GM12878 (cell line): ENCODE measurements around the gene TCF4. TPM values are rescaled to one million over a fixed set of nuclear protein-coding genes. Genes with fewer than 3 reads are reported as not detected.

Source experiments
- ATAC-seq: fragments of 200-7000 bp; cut with Tn5 transposase; 3 replicates; pipeline ENCODE4 v1.9.1; 2020; ENCODE audit warnings: mild to moderate bottlenecking, moderate library complexity
- BruUV-seq: library from RNA; stranded (reverse); fragments of 400-500 nt; replicated peaks from 2 replicates; lab custom pipeline; 2021; lab: Mats Ljungman, UMichigan
- CTCF ChIA-PET: fragments of 300-600 bp; sonication (Branson Sonifier 250); formaldehyde crosslinking; extraction: SDS; loops from one replicate; lab custom pipeline; 2021; ENCODE audit warnings: inconsistent platforms; lab: Yijun Ruan, JAX
- POLR2A ChIA-PET: fragments of 350-600 bp; formaldehyde crosslinking; extraction: SDS; loops from one replicate; lab custom pipeline; 2021; ENCODE audit warnings: inconsistent platforms; lab: Charles Lee
- RAD21 ChIA-PET: fragments of 300-600 bp; sonication (Branson Sonifier 250); formaldehyde crosslinking; loops from one replicate; lab custom pipeline; 2023; ENCODE audit warnings: antibody characterized with exemption; ENCODE audit not compliant: unreplicated experiment; lab: Charles Lee
- SMC1A ChIA-PET: fragments of 300-600 bp; sonication (Branson Sonifier 250); formaldehyde crosslinking; loops from one replicate; lab custom pipeline; 2023; ENCODE audit not compliant: unreplicated experiment, uncharacterized antibody; lab: Charles Lee
- DNase-seq: peaks from one replicate; pipeline ENCODE4 v3.0.0-alpha.2; 2011; ENCODE audit warnings: low read depth, low spot score
- FAIRE-seq: peaks from 3 replicates; lab custom pipeline; 2011; peaks lifted over from hg19 to GRCh38; lab: Jason Lieb, UNC
- H2AFZ ChIP-seq: 2 replicates; pipeline ENCODE4 v1.6.0; 2011; ENCODE audit warnings: low read depth, low read length, control low read depth; ENCODE audit not compliant: control insufficient read depth
- H3K27ac ChIP-seq: 2 replicates; pipeline ENCODE4 v1.5.1; 2011; ENCODE audit warnings: control low read depth; ENCODE audit not compliant: control insufficient read depth, insufficient read depth
- H3K27me3 ChIP-seq, 2 experiments: replicated peaks in 1 of 2; 2 replicates each; pipeline versions ENCODE4 v1.6.0 to v1.6.1; 2011; ENCODE audit warnings: low read length in 1 of 2; ENCODE audit not compliant: control insufficient read depth in 2 of 2, insufficient read depth in 2 of 2
- H3K36me3 ChIP-seq, 2 experiments: 2 replicates each; pipeline ENCODE4 v1.5.1; 2011; ENCODE audit warnings: low read length in 1 of 2; ENCODE audit not compliant: control insufficient read depth in 2 of 2, insufficient read depth in 2 of 2
- H3K4me1 ChIP-seq: 2 replicates; pipeline ENCODE4 v1.6.1; 2011; ENCODE audit warnings: mild to moderate bottlenecking, low read length, moderate library complexity, mixed read lengths; ENCODE audit not compliant: control insufficient read depth, insufficient read depth
- H3K4me2 ChIP-seq: 2 replicates; pipeline ENCODE4 v1.6.0; 2011; ENCODE audit warnings: control low read depth; ENCODE audit not compliant: control insufficient read depth, insufficient read depth
- H3K4me3 ChIP-seq: fragments of 200-600 bp; sonication (generic); 2 replicates; pipeline ENCODE4 v1.5.1; 2016
- H3K79me2 ChIP-seq: 2 replicates; pipeline ENCODE4 v1.6.0; 2011; ENCODE audit warnings: low read length; ENCODE audit not compliant: control insufficient read depth, insufficient read depth
- H3K9ac ChIP-seq: 2 replicates; pipeline ENCODE4 v1.8.0; 2011; ENCODE audit warnings: low read length, control low read depth, mixed read lengths; ENCODE audit not compliant: control insufficient read depth, insufficient read depth
- H3K9me3 ChIP-seq: replicated peaks from 3 replicates; pipeline ENCODE4 v1.5.1; 2011; ENCODE audit warnings: mild to moderate bottlenecking, low read length; ENCODE audit not compliant: control insufficient read depth, insufficient read depth
- H4K20me1 ChIP-seq: 2 replicates; pipeline ENCODE4 v1.6.0; 2011; ENCODE audit not compliant: control insufficient read depth, insufficient read depth
- ASH2L ChIP-seq: fragments of 300-600, 200-600 bp; sonication (generic); IDR thresholded peaks from 2 replicates; pipeline ENCODE4 v1.6.1; 2017; ENCODE audit warnings: low read depth, mild to moderate bottlenecking, borderline replicate concordance
- ATF3 ChIP-seq: IDR thresholded peaks from 2 replicates; pipeline ENCODE4 v1.6.1; 2011; ENCODE audit warnings: low read depth, mild to moderate bottlenecking, low read length, moderate library complexity, borderline replicate concordance; ENCODE audit errors: extremely low read depth
- BCL11A ChIP-seq: IDR thresholded peaks from 2 replicates; pipeline ENCODE4 v1.6.1; 2011; ENCODE audit warnings: low read depth, low read length
- EGR1 ChIP-seq, 2 experiments: IDR thresholded peaks; 1 replicate in 1 of 2; 2 replicates in 1 of 2; pipeline ENCODE4 v1.6.1; 2011 to 2012; ENCODE audit warnings: low read depth in 2 of 2, low read length in 2 of 2, borderline replicate concordance in 1 of 2, mild to moderate bottlenecking in 1 of 2, moderate library complexity in 1 of 2
- HDAC2 ChIP-seq: fragments of 200-600 bp; sonication (generic); IDR thresholded peaks from 2 replicates; pipeline ENCODE4 v1.6.1; 2017
- MXI1 ChIP-seq: fragments of 150-350 bp; IDR thresholded peaks from 2 replicates; pipeline ENCODE4 v1.6.1; 2011; ENCODE audit warnings: low read depth, mild to moderate bottlenecking, inconsistent platforms, low read length, improper control_type of control experiment
- NFYB ChIP-seq: IDR thresholded peaks from 2 replicates; pipeline ENCODE4 v1.6.1; 2011; ENCODE audit warnings: low read depth, mild to moderate bottlenecking, low read length, improper control_type of control experiment, moderate library complexity; ENCODE audit not compliant: insufficient read depth
- PBX3 ChIP-seq: IDR thresholded peaks from 2 replicates; pipeline ENCODE4 v1.6.1; 2011; ENCODE audit warnings: mild to moderate bottlenecking, low read depth, low read length, moderate library complexity; ENCODE audit not compliant: insufficient replicate concordance
- PRDM15 ChIP-seq: fragments of 450-650 bp; formaldehyde crosslinking; IDR thresholded peaks from 2 replicates; pipeline ENCODE4 v1.4.0; 2020; ENCODE audit warnings: mild to moderate bottlenecking, moderate library complexity
- RELA ChIP-seq: fragments of 450-650 bp; IDR thresholded peaks from 2 replicates; pipeline ENCODE4 v1.8.0; 2014; ENCODE audit warnings: borderline replicate concordance; ENCODE audit not compliant: partially characterized antibody
- RELB ChIP-seq: fragments of 450-650 bp; IDR thresholded peaks from 2 replicates; pipeline ENCODE4 v1.6.1; 2017; ENCODE audit warnings: low read depth, mild to moderate bottlenecking, moderate library complexity
- SRF ChIP-seq, 2 experiments: IDR thresholded peaks; 2 replicates each; pipeline ENCODE4 v1.6.1; 2011; ENCODE audit warnings: low read depth in 2 of 2, low read length in 2 of 2, mild to moderate bottlenecking in 1 of 2, moderate library complexity in 1 of 2
- USF1 ChIP-seq: IDR thresholded peaks from 2 replicates; pipeline ENCODE4 v1.6.1; 2011; ENCODE audit warnings: borderline replicate concordance, low read depth, mild to moderate bottlenecking, moderate library complexity, mixed read lengths, low read length; ENCODE audit not compliant: insufficient read depth; ENCODE audit errors: extremely low read length
- ZNF207 ChIP-seq: fragments of 450-650 bp; IDR thresholded peaks from 2 replicates; pipeline ENCODE4 v1.6.1; 2014; ENCODE audit warnings: antibody characterized with exemption, mild to moderate bottlenecking, borderline replicate concordance
- WGBS: methylation state at CpG from one replicate; pipeline ENCODE4 v1.1.6; 2016; ENCODE audit warnings: low lambda C conversion rate; ENCODE audit not compliant: insufficient replicate concordance, insufficient coverage; ENCODE audit errors: missing lambda C conversion rate; 5-methylcytosine and 5-hydroxymethylcytosine counted together
- in situ Hi-C: fragments of 300-500 bp; cut with MboI; formaldehyde crosslinking; loops from 9 replicates; pipeline ENCODE4 v1.14.3; 2018; ENCODE audit warnings: mixed read lengths
- intact Hi-C: fragments of 100-400 bp; cut with micrococcal nuclease; formaldehyde crosslinking; loops from one replicate; pipeline ENCODE4 v1.14.2; 2022; ENCODE audit not compliant: unreplicated experiment
- polyA plus RNA-seq, 11 experiments: library from polyadenylated mRNA; depleted of rRNA in 4 of 11; unstranded in 6 of 11; stranded (reverse) in 5 of 11; fragments of >200 nt; fragmentation: Nextera tagmentation in 4 of 11; fragmentation: Illumina TruSeq in 1 of 11; extraction: Ambion mirVana in 4 of 11; extraction: Trizol in 1 of 11; gene quantifications; 1 replicate in 1 of 11; 2 replicates in 10 of 11; pipeline versions ENCODE4 v1.2.1 to v1.2.3, GENCODE V29; 2011 to 2016; ENCODE audit warnings: inconsistent platforms in 2 of 11, missing spikeins in 2 of 11, low read depth in 1 of 11
- total RNA-seq, 4 experiments: library from RNA; depleted of rRNA in 3 of 4; stranded (reverse); fragments of >200 nt in 3 of 4; fragmentation: Illumina TruSeq in 1 of 4; extraction: Trizol in 1 of 4; gene quantifications; 2 replicates each; pipeline versions ENCODE4 v1.2.1 to v1.2.3, GENCODE V29; 2013 to 2021

The TCF4 gene
- total and polyA plus RNA-seq, 10 of the 15 experiments (the other 5 are each of a cell fraction or from before 2014, with no cell fraction given), result 15.2 to 94.0 (median 31.5) TPM

- H3K79me2 ChIP-seq, result no peaks in the 10 kb centered on the region
- H3K36me3 ChIP-seq, result no peaks in the 10 kb centered on the region
- no peak overlapping the region for H3K9ac ChIP-seq
- intact Hi-C loops, result no loop called here
- H3K27ac ChIP-seq, result no peak overlapping the region
- POLR2A ChIA-PET, result no interaction called here
- 92% methylated on average over 4 of the region's 4 CpGs for WGBS
- no TSS peak for BruUV-seq
- peaks cover 0 to 1% of the 10 kb centered on the region in 2 experiments; a peak in 1 of 4 replicates for H3K27me3 ChIP-seq
- RAD21 ChIA-PET, result interaction anchor here (2.9 kb wide), 1 partner anchor 100 kb away, joined by 10 read pairs; no protein-coding TSS in a partner anchor
- no peaks in the 10 kb centered on the region for H3K9me3 ChIP-seq
- no peaks in the 10 kb centered on the region for H4K20me1 ChIP-seq
- H3K4me3 ChIP-seq, result no peak overlapping the region
- no peak overlapping the region for H2AFZ ChIP-seq
- no peak for FAIRE-seq
- DNase-seq, result no peak
- ATAC-seq, result no peak
- H3K4me2 ChIP-seq, result no peak overlapping the region
- in situ Hi-C loops, result loop anchor here (10.0 kb wide), 1 partner anchor 1240 kb away; no protein-coding TSS in a partner anchor
- CTCF ChIA-PET, result interaction anchor here (1.6 to 2.0 kb wide), 3 partner anchors 8 to 101 kb away, joined by 4 to 9 read pairs (median 6); no protein-coding TSS in a partner anchor
- SMC1A ChIA-PET, result interaction anchor here (1.0 to 1.2 kb wide), 3 partner anchors 17 to 112 kb away, joined by 3 read pairs; no protein-coding TSS in a partner anchor
- no peaks in the 10 kb centered on the region for H3K4me1 ChIP-seq
- TF ChIP-seq RELB (no peak), NFYB (no peak), MXI1 (no peak), EGR1 (IDR thresholded peaks at IDR 0.05; ENCODE audit: borderline replicate concordance in 1 of 2, low read depth in 2 of 2, low read length in 2 of 2) (no peak), USF1 (no peak), SRF (IDR thresholded peaks at IDR 0.05; ENCODE audit: low read depth in 2 of 2, low read length in 2 of 2) (no peak), PRDM15 (CRISPR knock-in tag) (no peak), HDAC2 (no peak), ASH2L (no peak), ZNF207 (no peak), BCL11A (no peak), RELA (no peak), PBX3 (no peak), ATF3 (no peak)
These were observed 253.1 kb downstream of the TCF4 start for GRCh38 chr18:55334875-55335274.
